HepG2 (cell line): ENCODE measurements around the gene CD48. TPM values are rescaled to one million over a fixed set of nuclear protein-coding genes. Genes with fewer than 3 reads are reported as not detected.

Experiments used
- ATAC-seq: fragments of 200-7000 bp; cut with Tn5 transposase; 3 replicates; pipeline ENCODE4 v1.9.1; 2020; ENCODE audit warnings: mild to moderate bottlenecking, moderate library complexity
- BruUV-seq: library from RNA; stranded (reverse); fragments of 400-500 nt; replicated peaks from 2 replicates; lab custom pipeline; 2021; lab: Mats Ljungman, UMichigan
- CTCF ChIA-PET: fragments of 300-600 bp; formaldehyde crosslinking; extraction: SDS; loops from one replicate; lab custom pipeline; 2021; ENCODE audit warnings: low total read pairs, inconsistent platforms, low intra/inter-chr PET ratio; lab: Yijun Ruan, JAX
- POLR2A ChIA-PET: fragments of 350-600 bp; sonication (Branson Sonifier 250); formaldehyde crosslinking; loops from one replicate; lab custom pipeline; 2020; ENCODE audit warnings: antibody characterized with exemption, inconsistent platforms; lab: Yijun Ruan, JAX
- DNase-seq: peaks from one replicate; pipeline ENCODE4 v3.0.0-alpha.2; 2015; ENCODE audit warnings: low spot score
- FAIRE-seq: peaks from 3 replicates; lab custom pipeline; 2011; peaks lifted over from hg19 to GRCh38; lab: Jason Lieb, UNC
- H2AFZ ChIP-seq: one replicate; pipeline ENCODE4 v1.6.1; 2011; ENCODE audit warnings: low read length, inconsistent platforms
- H3K27ac ChIP-seq: fragments of 300-600 bp; 3 replicates; pipeline ENCODE4 v1.8.0; 2011; ENCODE audit warnings: mixed run types, mild to moderate bottlenecking, mixed read lengths, low read length, inconsistent platforms; ENCODE audit not compliant: insufficient read depth; ENCODE audit errors: extremely low read length
- H3K27me3 ChIP-seq, 2 experiments: fragments of 200-600 bp in 1 of 2; 2 replicates in 1 of 2; 3 replicates in 1 of 2; pipeline versions ENCODE4 v1.6.0 to v1.8.0; 2011; ENCODE audit warnings: low read length in 2 of 2, mild to moderate bottlenecking in 2 of 2, moderate library complexity in 2 of 2, inconsistent platforms in 1 of 2; ENCODE audit not compliant: insufficient read depth in 2 of 2, control insufficient read depth in 1 of 2
- H3K36me3 ChIP-seq, 2 experiments: fragments of 200-600 bp in 1 of 2; replicated peaks in 1 of 2; 2 replicates in 1 of 2; 3 replicates in 1 of 2; pipeline versions ENCODE4 v1.5.1 to v1.8.0; 2011; ENCODE audit warnings: low read length in 2 of 2, inconsistent platforms in 1 of 2; ENCODE audit not compliant: insufficient read depth in 2 of 2, control insufficient read depth in 1 of 2
- H3K4me1 ChIP-seq: 2 replicates; pipeline ENCODE4 v1.5.1; 2012; ENCODE audit warnings: low read length, inconsistent platforms; ENCODE audit not compliant: insufficient read depth
- H3K4me2 ChIP-seq: 2 replicates; pipeline ENCODE4 v1.6.0; 2011; ENCODE audit warnings: low read depth, low read length, inconsistent platforms
- H3K4me3 ChIP-seq, 3 experiments: fragments of 200-600 bp in 1 of 3; sonication (generic), shearing (Covaris generic) in 1 of 3; replicated peaks in 1 of 3; 2 replicates each; pipeline ENCODE4 v1.5.1; 2011 to 2016; ENCODE audit warnings: low read length in 3 of 3, inconsistent platforms in 2 of 3, low read depth in 2 of 3, mild to moderate bottlenecking in 2 of 3, control low read depth in 1 of 3, mixed read lengths in 1 of 3; ENCODE audit not compliant: insufficient read depth in 1 of 3
- H3K79me2 ChIP-seq: one replicate; pipeline ENCODE4 v1.6.1; 2011; ENCODE audit warnings: low read length, inconsistent platforms; ENCODE audit not compliant: insufficient read depth
- H3K9ac ChIP-seq: 2 replicates; pipeline ENCODE4 v1.6.0; 2011; ENCODE audit warnings: mild to moderate bottlenecking, low read depth, low read length, inconsistent platforms; ENCODE audit not compliant: insufficient read depth
- H3K9me3 ChIP-seq: 2 replicates; pipeline ENCODE4 v1.5.1; 2012; ENCODE audit warnings: mild to moderate bottlenecking, low read length
- H4K20me1 ChIP-seq: 2 replicates; pipeline ENCODE4 v1.6.0; 2011; ENCODE audit warnings: inconsistent platforms, mild to moderate bottlenecking, low read length, moderate library complexity; ENCODE audit not compliant: insufficient read depth
- IKZF5 ChIP-seq: IDR thresholded peaks from 2 replicates; pipeline ENCODE4 v1.6.1; 2018; ENCODE audit warnings: missing genetic modification reagents, mild to moderate bottlenecking, missing compliant biosample characterization
- PHF21A ChIP-seq: sonication (generic); formaldehyde crosslinking; IDR thresholded peaks from 2 replicates; pipeline ENCODE4 v1.5.0; 2020; ENCODE audit warnings: mild to moderate bottlenecking, missing genetic modification reagents
- WGBS: methylation state at CpG from one replicate; pipeline ENCODE4 v1.1.6; 2017; ENCODE audit warnings: low lambda C conversion rate; 5-methylcytosine and 5-hydroxymethylcytosine counted together
- in situ Hi-C: cut with HindIII; loops from 2 replicates; pipeline ENCODE4 v1.10.0; 2017; ENCODE audit warnings: low pct_unique_long_range_greater_than_20kb; ENCODE audit not compliant: extremely low pct_ligation_motif_present
- intact Hi-C: fragments of 100-400 bp; cut with micrococcal nuclease; formaldehyde crosslinking; loops from one replicate; pipeline ENCODE4 v1.10.0; 2022; ENCODE audit not compliant: unreplicated experiment
- polyA plus RNA-seq, 8 experiments: library from polyadenylated mRNA; depleted of rRNA in 3 of 8; stranded (reverse) in 7 of 8; unstranded in 1 of 8; fragments of >200 nt; fragmentation: Illumina TruSeq in 4 of 8; extraction: Trizol in 4 of 8; gene quantifications; 2 replicates each; pipeline versions ENCODE4 v1.2.1 to v1.2.3, GENCODE V29; 2011 to 2016; ENCODE audit warnings: low read depth in 4 of 8, missing spikeins in 1 of 8, mixed read lengths in 1 of 8; ENCODE audit not compliant: insufficient read depth in 1 of 8
- total RNA-seq, 5 experiments: library from RNA; depleted of rRNA; stranded (reverse); fragments of >200 nt; fragmentation: Illumina TruSeq; extraction: Trizol; gene quantifications; 2 replicates each; pipeline ENCODE4 v1.2.3, GENCODE V29; 2016; ENCODE audit warnings: low read depth in 1 of 5

CD48 gene
- total and polyA plus RNA-seq, 2 of the 13 experiments (the other 11 are each of a cell fraction or from before 2014, with no cell fraction given): not detected

DNA sequence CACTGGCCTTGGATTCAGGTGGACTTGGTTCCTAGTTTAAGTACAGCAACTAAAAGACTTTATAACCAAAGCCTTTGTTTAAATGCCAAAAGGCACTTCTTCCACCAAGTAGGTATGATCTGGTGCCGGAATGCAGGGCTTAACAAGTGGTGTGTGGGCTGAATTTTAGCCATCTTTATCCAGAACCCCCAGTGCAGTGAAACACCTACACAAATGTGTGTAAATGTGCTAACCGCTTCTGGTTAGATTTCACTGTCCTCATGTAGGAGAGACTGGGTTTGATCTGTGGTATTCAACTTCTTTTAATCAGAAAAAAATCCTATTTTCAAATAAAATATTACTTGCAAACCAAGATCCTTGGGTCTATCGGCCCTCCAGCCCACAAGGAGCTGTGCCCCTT, 75.1 kb downstream of the CD48 start:
- FAIRE-seq (no peak), ATAC-seq (no peak), DNase-seq (no peak)
- Histone ChIP-seq H3K79me2 (no peaks in the 10 kb centered on the region), H3K27me3 (0 out of 5 replicates have a peak, but pooled peaks cover 0 to 1% of the 10 kb centered on the region in 2 experiments), H3K36me3 (no peaks in the 10 kb centered on the region), H4K20me1 (no peaks in the 10 kb centered on the region), H2AFZ (no peak overlapping the region), H3K4me2 (no peak overlapping the region), H3K9ac (no peak overlapping the region), H3K4me3 (no peak overlapping the region), H3K9me3 (no peaks in the 10 kb centered on the region), H3K27ac (no peak overlapping the region), H3K4me1 (peaks cover 28% of the 10 kb centered on the region)
- 44% methylated on average over 3 of the region's 3 CpGs for WGBS
- POLR2A ChIA-PET: no interaction called here
- no TSS peak for BruUV-seq
- in situ Hi-C loops: no loop called here
- TF ChIP-seq PHF21A: no peak
- intact Hi-C loops: no loop called here
- CTCF ChIA-PET: no interaction called here

GRCh38 chr1:160636076-160636475, 75.5 kb downstream of the CD48 start:
- Histone ChIP-seq H3K4me2 (no peak overlapping the region), H3K4me1 (peaks cover 28% of the 10 kb centered on the region), H3K36me3 (no peaks in the 10 kb centered on the region), H2AFZ (no peak overlapping the region), H3K4me3 (no peak overlapping the region), H3K27me3 (0 out of 5 replicates have a peak, but pooled peaks cover 0 to 1% of the 10 kb centered on the region in 2 experiments), H3K79me2 (no peaks in the 10 kb centered on the region), H4K20me1 (no peaks in the 10 kb centered on the region), H3K27ac (no peak overlapping the region), H3K9me3 (no peaks in the 10 kb centered on the region), H3K9ac (no peak overlapping the region)
- intact Hi-C loops: no loop called here
- no peak for TF ChIP-seq IKZF5 (CRISPR knock-in tag)
- WGBS: 57% methylated on average over 4 of the region's 4 CpGs
- FAIRE-seq (no peak), ATAC-seq (no peak), DNase-seq (no peak)
- in situ Hi-C loops: no loop called here
- ChIA-PET POLR2A (no interaction called here), CTCF (no interaction called here)
- BruUV-seq: no TSS peak
